GM20431 (cell line): ENCODE data around the gene TLCD5.

ENCODE experiments used
- in situ Hi-C: fragments of 300-500 bp; cut with MseI, MboI; formaldehyde crosslinking; loops from one replicate; pipeline ENCODE4 v1.15.0; 2020; ENCODE audit warnings: low sequenced_read_pairs; ENCODE audit not compliant: unreplicated experiment

TLCD5 gene

DNA sequence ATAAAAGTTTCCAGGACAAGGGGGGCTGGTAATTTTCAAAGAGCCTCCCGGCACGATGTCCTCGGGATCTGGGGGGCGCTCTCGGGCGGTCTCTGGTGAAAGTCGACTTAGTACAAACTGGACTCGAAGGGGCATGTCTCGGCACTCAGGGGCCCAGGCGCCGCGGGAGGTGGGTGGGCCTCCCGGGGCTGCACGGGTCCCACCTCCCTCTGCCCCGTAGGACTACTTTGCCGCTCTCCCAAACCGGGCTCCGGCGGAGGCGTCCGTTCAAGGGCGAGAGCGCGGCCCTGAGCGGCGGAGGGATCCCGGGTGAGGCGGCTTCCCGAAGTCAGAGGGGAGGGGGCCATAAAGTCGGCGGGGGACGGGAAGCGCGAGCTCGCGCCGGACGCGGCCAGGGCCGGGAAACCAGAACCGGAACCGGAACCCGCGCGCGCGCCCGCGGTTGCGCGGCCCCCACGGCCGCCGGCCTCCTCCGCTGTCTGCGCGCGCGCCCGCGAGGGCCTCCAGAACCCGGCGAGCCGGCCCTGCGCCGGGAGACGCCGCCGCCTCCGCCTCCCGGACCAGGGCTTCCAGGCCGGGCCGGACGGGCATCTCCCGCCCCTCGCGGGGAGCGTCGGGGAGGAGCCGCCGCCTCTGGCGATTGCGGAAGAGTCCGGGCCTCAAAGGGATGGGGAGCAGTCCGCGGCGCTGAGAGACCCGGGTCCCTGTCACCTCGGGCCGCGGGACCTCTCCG, 11.0 kb downstream of the TLCD5 start, which contains the start of gene ARHGEF12:
Gene ARHGEF12 (plus strand): TSS at position 506 of the 733 bp plus-strand sequence. CDS start 831 bp downstream, outside the sequence.
- in situ Hi-C loops, result no loop called here

DNA sequence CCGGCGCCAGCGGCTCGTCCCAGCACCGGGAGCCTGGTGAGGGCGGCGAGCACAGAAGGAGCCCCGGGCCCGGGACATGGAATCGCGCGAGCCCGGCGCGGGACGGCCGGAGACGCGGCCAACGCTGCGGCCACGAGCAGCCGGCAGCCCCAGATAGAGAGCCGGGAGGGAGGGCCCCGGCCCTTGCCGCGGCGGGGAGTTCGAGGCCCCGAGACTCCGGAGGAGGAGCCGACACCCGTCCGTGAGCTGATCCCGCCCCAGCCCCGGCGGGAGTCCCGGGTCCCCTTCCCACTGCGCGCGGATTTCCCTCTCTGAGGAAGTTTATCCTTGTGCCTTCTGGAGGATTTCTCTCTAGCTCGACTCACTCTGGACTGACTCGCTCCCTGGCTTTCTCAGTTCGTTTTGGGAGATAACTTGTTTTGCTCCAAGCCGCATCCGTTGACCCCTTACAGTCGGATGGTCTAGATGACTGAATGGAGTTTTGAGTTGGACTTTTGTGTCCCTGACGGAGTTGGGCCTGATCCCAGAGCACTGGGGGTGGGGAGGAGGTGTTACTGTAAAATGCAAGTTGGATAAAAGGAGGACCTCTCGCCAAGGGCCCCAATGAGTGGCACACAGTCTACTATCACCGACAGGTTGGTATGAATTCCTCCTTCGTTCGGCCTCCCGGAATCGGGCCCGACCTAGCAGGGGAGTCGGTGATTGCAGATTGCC, 11.7 kb downstream of the TLCD5 start:
- in situ Hi-C loops, result no loop called here

DNA sequence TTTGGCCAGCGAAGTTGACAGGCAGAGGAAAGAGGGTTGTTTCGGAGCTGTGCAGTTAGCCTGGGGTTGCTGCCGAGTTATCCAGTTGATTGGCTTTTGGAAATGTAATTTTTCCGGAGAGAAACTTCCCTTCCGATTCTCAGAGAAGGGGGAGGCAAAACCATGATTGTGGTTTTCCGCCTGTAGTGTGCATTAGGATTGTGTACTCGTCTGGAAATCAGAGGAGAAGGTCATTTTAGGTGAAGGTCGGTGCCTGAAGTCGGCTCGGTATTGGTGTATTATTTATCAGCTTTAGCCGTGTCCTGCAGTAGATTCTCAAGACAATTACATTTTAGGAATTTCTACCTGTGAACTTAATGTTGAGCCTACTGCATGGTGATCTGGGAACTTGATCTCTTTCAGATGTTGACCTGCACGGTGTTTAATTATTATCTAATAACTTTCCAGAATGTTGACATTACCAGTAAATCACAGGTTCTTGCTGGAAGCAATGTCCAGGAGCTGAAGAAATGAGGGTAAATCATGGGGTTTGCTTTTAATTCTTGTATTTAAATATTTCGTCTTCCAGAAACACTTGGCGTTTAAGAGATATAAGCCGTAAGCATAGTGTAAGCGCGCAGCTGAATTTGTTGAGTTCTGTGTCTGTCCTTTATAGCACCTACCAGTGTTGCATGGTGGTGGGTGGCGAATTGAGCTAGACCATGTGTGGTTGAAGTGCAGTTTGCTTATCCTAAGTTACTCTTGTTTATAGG, 12.4 kb downstream of the TLCD5 start:
- in situ Hi-C loops, result no loop called here

DNA sequence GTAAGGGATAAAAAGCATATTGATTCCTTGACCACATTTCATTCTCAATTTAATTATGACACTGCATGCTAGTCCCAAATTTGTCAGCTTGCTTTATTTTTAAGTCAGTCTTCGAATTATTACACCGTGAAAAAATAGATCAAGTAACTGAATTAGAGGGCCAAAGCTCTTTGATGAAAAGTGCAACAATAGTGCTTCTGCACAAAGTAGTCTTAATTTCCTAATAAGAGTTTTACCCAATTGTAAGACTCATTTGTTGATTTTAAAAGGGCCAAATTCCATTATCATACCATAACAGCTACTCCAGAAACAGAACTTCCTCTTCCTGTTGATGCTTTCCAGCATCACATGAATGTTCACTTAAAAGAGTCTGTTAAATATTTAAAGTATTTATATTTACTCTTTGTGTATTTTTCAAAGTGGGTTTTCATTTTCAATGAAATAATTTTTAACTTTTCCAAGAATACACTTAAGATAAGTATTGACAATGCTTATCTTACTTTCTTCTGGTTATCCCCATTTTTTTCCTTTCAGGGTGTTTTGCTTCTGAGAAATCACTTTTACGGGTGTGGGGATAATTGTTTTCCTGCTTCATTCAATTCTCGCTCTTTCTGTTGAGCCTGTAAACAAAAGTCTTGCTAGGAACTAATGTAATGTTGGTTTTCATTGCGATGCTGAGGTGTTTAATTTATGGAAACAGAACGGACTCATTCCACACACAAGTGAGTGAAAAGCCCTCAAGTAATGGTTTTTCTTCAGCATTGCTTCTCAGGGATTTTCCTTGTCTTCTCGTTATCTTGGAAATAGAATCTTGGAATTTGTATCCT, 13.2 kb downstream of the TLCD5 start:
- in situ Hi-C loops, result no loop called here

DNA sequence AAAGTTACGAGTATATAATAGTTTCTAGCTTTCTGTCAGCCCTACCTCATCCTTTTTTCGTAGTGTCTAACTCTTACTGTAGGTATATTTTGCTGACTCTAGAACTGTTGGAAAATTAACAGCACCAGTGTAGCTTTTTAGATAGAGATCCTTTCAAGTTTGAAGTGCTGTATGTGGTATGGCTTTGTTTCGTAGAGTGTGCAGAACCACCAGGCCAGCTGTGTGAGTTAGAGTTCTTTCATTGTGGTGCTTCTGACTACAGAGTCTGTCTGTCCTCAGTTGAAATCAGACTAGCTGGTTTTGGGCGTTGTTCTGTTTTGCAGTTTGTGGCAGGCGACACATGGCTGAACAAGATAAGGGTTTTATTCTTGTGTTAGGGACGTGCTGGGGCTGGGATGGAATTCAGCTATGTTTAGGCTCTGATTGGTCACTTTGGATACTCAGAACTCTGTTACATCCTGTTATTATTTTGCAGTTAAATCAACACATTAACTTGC, 14.3 kb downstream of the TLCD5 start:
- in situ Hi-C loops, result no loop called here

DNA sequence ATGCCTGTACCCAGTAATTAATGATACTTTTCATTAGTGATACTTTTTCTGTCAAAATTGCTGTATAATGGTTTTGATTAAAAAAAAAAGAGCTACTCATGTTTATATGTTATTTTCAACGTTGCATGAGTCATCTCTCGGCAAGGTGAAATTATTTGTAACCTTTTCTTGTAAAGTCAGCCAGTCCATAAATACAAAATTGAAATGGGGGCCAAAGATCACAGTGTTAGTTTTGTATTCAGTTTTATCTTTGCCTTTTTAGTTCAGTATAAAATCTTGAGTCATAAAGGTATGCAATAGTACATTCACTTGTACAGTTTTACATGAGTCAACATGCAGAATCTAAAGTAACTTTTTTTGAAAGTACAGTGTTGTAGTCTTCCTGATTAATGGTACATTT, 15.4 kb downstream of the TLCD5 start:
- in situ Hi-C loops, result no loop called here

DNA sequence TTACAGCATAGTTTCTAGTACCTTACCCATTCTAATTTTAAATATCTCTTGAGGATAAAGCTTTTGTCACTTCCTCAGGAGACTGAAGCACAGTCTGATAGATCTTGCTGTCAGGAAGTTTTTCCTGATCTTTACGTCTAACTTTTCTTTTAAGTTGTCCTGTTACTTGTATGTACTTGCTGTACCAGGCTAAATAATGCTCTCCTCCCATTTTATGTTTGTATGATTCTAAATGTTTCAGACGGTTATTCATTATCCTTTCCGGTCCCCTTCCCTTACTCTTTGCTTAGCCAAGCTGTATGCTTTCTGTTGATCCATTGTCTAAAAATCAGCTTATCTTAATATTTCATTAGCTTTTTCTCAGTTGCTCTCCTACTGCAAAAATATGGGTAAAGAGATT, 17.1 kb downstream of the TLCD5 start:
- in situ Hi-C loops, result no loop called here

DNA sequence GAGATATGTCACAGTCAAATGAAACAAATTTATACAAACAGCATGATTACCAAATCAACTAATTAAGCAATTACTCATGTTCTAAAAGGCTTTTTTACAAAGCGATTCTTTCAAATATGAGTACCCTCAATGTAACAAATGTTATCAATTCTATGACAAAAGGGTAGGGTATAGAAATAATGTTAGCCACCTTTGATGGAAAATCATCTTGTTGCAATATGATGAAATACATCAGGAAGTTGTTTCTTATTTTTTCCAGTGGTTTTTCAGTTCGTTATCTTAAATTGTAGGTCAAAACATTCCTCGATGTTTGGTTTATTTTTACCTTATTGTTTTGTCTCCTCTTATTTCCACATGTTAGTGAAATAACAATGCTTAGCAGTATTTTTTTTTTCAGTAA, 17.6 kb downstream of the TLCD5 start:
- in situ Hi-C loops, result no loop called here

DNA sequence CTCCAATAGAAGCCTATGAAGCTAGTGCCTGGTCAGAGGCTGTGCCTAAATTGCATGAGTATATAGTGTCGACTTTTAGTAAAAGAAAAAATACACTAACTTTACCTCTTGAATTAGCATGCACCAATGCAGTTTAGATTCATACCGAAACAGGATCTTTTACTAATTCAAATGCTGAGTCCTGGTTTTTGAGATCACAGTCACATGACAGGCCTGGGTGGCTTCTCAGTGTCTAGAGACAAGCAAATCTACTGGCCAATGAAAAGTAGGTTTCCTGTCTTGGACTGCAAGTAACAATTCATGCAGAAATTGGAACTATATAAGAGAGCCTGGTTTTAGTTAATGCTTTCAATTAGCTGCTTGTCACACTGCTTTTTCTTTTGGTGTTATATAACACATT, 18.3 kb downstream of the TLCD5 start:
- in situ Hi-C loops, result no loop called here

DNA sequence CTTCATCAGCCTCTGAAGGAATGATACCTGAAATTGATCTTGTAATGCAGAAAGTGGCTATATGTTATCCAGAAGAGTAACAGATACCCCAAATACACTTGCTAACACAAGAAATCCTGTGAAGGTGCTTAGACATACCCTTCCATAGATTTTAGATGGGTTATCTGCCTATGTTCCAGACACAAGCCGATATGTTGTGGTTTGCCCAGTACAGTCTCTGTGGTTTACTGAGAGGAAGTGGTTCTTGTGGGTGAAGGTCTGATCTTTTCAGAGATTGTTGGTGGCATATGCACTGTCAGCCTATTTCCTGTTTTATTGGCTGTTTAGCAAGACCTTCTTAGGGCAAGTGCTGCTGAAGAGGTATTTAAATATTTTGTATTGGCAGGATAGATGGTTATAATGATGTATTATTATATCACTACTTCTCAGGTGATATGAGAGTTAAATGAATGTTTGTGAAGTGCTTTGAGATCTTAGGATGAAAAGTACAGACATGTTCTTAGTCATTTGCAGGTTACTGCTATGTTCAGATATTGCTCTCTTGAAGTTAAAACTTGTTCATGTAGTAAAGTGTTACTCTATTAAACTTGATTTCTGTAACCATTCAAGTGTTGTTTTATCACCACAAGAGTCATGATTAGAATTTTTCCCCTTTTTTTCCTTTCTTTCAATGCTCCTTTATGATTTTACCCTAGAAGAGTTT, 19.4 kb downstream of the TLCD5 start:
- in situ Hi-C loops, result no loop called here

DNA sequence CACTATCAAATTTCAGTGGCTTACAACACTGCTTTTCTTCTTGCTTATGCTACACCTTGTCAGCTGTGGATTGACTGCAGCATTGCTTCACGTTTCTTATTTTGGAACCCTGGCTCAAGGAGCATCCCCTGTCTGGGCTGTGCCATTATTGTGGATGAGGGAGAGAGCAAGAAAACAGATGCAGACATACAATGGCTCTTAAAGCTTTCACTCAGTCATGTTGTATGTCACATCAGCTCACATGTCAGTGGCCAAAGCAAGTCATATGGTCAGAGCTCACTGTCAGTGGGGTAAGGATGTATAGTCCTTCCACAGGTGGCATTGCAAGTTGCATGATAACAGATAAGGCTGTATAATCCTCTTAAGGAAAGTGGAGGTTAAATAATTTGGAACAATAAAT, 21.1 kb downstream of the TLCD5 start:
- in situ Hi-C loops, result no loop called here

DNA sequence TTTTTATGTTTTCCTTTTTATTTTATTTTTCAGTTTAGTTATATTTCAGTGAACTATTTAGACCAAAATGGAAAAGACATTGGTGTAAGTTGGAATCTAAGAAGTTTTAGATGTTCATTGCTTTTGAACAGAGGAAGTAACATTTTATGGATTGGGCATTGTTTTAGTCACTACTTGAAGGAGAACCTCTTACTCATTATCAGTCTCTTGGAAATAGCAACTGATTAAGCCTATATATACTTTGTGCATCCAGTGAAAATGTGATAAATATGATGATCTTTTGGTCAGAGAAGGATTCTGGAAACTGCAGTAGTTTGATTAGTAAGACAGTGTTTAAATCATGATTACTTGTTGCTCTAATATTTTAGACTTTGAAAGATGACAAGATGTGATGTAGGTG, 25.5 kb downstream of the TLCD5 start:
- in situ Hi-C loops, result no loop called here

DNA sequence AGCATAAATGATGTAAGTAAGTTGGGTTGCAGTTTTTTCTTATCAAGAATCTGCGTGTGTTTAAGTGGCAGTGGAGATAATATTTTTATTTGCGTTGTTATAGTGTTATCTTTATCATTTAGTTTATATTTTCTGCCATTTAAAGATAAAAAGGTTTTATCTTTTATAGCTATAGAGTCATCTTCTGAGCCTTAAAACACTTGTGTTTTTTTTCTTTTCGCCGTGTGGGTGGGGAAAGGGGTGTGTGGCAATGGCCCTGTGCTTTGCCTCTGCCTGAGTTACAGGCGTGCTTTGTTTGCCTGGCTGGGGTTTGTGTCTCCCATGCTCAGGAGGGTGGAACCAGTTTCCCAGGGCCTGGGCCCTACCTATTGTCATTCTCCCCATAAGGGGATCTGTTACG, 27.3 kb downstream of the TLCD5 start:
- in situ Hi-C loops, result no loop called here

DNA sequence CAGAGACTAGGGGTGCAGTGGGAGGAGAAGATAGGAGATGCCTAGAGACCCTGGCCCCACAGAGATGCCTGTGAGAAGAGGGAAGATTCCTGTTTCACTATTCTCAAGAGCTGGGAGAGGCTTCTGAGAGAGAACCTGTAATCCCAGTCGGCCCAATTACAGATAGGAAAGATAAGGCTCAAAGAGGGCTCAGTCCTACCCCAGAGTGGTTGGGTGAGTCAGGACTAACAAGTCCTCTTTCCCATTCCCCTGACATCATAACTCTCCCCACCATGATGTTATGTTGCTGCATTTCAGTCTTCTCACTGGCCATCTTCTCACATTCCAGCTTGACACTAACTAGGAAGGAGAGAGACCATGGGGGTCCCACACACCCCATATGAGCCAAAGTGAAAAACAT, 29.0 kb downstream of the TLCD5 start:
- in situ Hi-C loops, result no loop called here

DNA sequence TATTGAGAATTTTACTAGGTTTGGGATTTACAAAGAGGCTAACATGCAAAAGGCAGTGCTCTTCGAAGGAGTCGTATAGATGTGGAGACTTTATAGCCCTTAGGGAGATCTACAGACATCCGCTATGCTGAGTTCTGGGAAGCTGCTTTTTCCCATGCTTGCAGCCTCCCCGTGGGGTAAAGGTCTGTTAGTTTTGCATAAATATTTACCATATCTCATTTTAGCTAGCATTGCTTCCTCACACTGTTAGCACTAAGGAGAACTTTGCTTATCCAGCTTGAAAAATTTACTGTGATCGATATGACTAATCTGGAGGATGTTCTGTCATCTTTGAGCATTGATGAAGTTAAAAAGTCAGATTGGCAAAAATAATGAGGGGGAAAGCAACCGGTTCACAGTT, 29.7 kb downstream of the TLCD5 start:
- in situ Hi-C loops, result no loop called here

DNA sequence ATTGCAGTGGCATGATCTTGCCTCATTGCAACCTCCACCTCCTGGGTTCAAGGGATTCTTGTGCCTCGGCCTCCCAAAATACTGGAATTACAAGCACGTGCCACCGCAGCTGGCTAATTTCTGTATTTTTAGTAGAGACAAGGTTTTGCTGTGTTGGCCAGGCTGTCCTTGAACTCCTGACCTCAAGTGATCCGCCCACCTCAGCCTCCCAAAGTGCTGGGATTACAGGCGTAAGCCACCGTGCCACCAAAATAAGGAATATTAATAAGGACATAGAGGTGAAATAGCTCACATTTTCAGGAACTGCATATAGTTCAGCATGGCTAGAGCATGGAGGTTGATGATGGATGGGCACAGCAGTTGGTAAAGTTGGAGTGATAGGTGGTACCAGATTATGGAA, 32.5 kb downstream of the TLCD5 start:
- in situ Hi-C loops, result no loop called here

DNA sequence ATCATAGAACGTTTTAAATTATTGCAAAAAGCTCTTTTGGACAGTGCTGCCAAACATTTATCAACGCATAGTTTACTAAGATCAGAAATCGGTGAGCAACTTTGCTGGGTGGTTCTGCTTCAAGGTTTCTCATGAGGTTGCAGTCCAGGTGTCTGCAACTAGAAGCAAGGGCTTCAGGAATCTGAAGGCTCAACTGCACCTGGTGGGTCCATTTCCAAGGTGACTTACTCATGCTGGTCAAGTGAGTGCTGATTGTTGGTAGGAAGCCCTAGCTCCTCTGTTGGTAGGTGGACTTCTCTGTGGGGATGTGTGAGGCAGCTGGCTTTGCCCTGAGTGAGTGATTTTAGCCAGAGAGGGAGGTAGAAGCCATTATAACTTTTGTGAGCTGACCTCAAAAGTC, 33.6 kb downstream of the TLCD5 start:
- in situ Hi-C loops, result no loop called here

DNA sequence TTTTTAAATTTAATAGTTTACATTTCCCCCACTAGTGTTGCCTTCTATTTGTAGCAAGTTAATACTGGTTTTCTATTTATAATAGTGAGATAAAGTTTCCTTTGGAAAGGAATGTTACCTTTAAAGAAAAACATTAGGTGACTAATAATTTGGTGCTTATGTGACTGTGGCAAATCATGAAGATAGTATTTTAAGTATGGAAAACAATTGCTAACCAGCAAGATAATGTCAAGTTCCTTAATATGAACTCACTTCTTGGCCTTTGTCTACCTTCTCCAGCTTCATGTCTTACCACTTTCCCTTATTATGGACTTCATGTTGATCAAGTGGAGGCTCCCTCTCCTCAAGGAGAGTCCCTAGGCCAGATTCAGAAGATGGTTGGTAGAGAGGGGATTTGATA, 38.3 kb downstream of the TLCD5 start:
- in situ Hi-C loops, result no loop called here

DNA sequence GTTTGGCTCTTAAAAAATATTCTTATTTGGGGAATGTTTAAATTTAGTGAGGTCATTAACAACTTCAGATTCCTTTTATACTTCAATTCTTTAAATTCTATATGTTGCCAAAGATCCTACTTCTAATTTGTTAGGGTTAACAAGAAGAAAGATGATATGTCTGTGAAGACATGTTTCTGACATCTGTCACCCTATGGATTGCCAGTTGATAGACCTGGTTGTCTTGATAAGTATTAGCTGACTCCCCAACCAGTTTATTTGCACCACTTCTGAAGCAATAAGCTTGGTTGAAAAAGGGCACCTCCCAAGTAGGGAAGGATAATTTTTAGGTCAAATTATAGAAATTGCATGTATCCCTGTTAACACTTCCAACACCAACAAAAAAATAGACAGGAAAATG, 40.4 kb downstream of the TLCD5 start:
- in situ Hi-C loops, result no loop called here
